ENCODE data around the gene SPHK2. TPM values are rescaled to one million over a fixed set of nuclear protein-coding genes. Genes with fewer than 3 reads are reported as not detected.

Gene SPHK2
- total and polyA plus RNA-seq, 2 of the 8 experiments (the other 6 are each of a cell fraction or from before 2014, with no cell fraction given) = 43.9 to 60.9 TPM

- WGBS, 2 experiments (ENCODE audit: extremely low coverage in 1 of 2, insufficient coverage in 1 of 2, insufficient read length in 1 of 2, insufficient replicate concordance in 2 of 2, low coverage in 1 of 2, low lambda C conversion rate in 2 of 2, missing lambda C conversion rate in 1 of 2) = 86% methylated on average over 3 of the region's 3 CpGs; no CpG with 5 or more reads in 1 of the 2 experiments
- Histone ChIP-seq H4K20me1 (replicated peaks in 1 of 2; ENCODE audit: control insufficient read depth in 1 of 2, insufficient read depth in 2 of 2, low read length in 2 of 2) (no peaks in the 10 kb centered on the region), H2BK15ac (ENCODE audit: low read length) (no peak overlapping the region), H2BK5ac (ENCODE audit: low read depth, low read length) (no peak overlapping the region), H2BK20ac (ENCODE audit: low read length) (no peak overlapping the region), H3K9ac (replicated peaks in 1 of 4; ENCODE audit: extremely low read depth in 1 of 4, low read depth in 3 of 4, low read length in 3 of 4) (no peak overlapping the region), H3K79me2 (ENCODE audit: control insufficient read depth in 1 of 2, insufficient read depth in 2 of 2, low read length in 2 of 2) (no peaks in the 10 kb centered on the region), H4K8ac (ENCODE audit: extremely low read depth, insufficient read depth, low read length) (no peak overlapping the region), H4K91ac (replicated peaks; ENCODE audit: insufficient read length, low read length) (no peak overlapping the region), H3K4me3 (ENCODE audit: extremely low read depth in 1 of 4, insufficient read depth in 2 of 4, low read depth in 3 of 4, low read length in 4 of 4) (no peak overlapping the region), H3K23me2 (ENCODE audit: low read depth, low read length) (no peaks in the 10 kb centered on the region), H2AFZ (ENCODE audit: low read length) (no peak overlapping the region), H4K5ac (ENCODE audit: insufficient read length, low read depth, low read length) (no peak overlapping the region), H3K14ac (ENCODE audit: insufficient read length) (no peak overlapping the region), H3K4me2 (ENCODE audit: insufficient read depth in 1 of 2, low read depth in 2 of 2, low read length in 2 of 2) (no peak overlapping the region), H3K9me3 (ENCODE audit: insufficient read depth in 2 of 2, low read depth in 1 of 2, low read length in 1 of 2) (no peaks in the 10 kb centered on the region), H2BK120ac (replicated peaks; ENCODE audit: low read depth, low read length) (no peak overlapping the region), H3K36me3 (ENCODE audit: control insufficient read depth in 2 of 4, insufficient read depth in 4 of 4, low read length in 3 of 4) (no peaks in the 10 kb centered on the region), H3K4me1 (replicated peaks in 1 of 4; ENCODE audit: control insufficient read depth in 3 of 4, insufficient read depth in 4 of 4, low read length in 3 of 4) (0 out of 7 replicates have a peak, but pooled peaks cover 0 to under 1% (median 0%) of the 10 kb centered on the region in 4 experiments), H3K27me3 (replicated peaks in 1 of 4; ENCODE audit: control insufficient read depth in 3 of 4, extremely low read depth in 1 of 4, insufficient read depth in 3 of 4, low read length in 3 of 4) (no peaks in the 10 kb centered on the region; a peak in 1 of 7 replicates), H3K4ac (replicated peaks; ENCODE audit: insufficient read length, low read depth, low read length) (no peak overlapping the region), H3K27ac (ENCODE audit: low read depth, low read length) (no peak overlapping the region), H3K18ac (ENCODE audit: extremely low read depth, low read length) (no peak overlapping the region), H3K23ac (ENCODE audit: insufficient read length) (no peak overlapping the region), H3K79me1 (ENCODE audit: low read depth, low read length) (no peaks in the 10 kb centered on the region), H2AK5ac (ENCODE audit: low read depth, low read length) (no peak overlapping the region), H2BK12ac (ENCODE audit: low read depth, low read length) (no peak overlapping the region), H3K56ac (replicated peaks; ENCODE audit: insufficient read length, low read depth, low read length) (no peak overlapping the region)
- DNase-seq (ENCODE audit: low read depth in 1 of 2, low spot score in 2 of 2) (no peak), FAIRE-seq (no peak)
- POLR2A ChIA-PET (ENCODE audit: partially characterized antibody) = interaction anchor here (1.2 kb wide), 1 partner anchor 17 kb away, joined by 4 read pairs; no protein-coding TSS in a partner anchor
- CTCF ChIA-PET (ENCODE audit: partially characterized antibody) = interaction anchor here (1.0 to 16.8 kb wide), 4 partner anchors 10 to 72 kb away, joined by 3 to 353 read pairs (median 10); no protein-coding TSS in a partner anchor
- TF ChIP-seq CTCF (IDR thresholded peaks at IDR 0.05; ENCODE audit: control extremely low read depth in 1 of 3, insufficient read depth in 1 of 3, low read depth in 1 of 3, low read length in 3 of 3) (no peak), TAF7 (optimal IDR thresholded peaks at IDR 0.05; ENCODE audit: borderline replicate concordance, low read depth, low read length) (no peak), TEAD4 (IDR thresholded peaks at IDR 0.05; ENCODE audit: low read depth, low read length) (no peak), POLR2A (IDR thresholded peaks at IDR 0.05; ENCODE audit: control extremely low read depth in 1 of 2, low read depth in 2 of 2, low read length in 2 of 2) (no peak), USF2 (IDR thresholded peaks at IDR 0.05; ENCODE audit: low read length) (no peak), CBX5 (IDR thresholded peaks at IDR 0.05; ENCODE audit: low read depth, low read length) (no peak), EP300 (IDR thresholded peaks at IDR 0.05; ENCODE audit: borderline replicate concordance in 1 of 2, low read depth in 2 of 2, low read length in 2 of 2) (no peak), NANOG (IDR thresholded peaks at IDR 0.05; ENCODE audit: insufficient read depth, low read depth, low read length, poor library complexity, severe bottlenecking) (no peak), EZH2 (IDR thresholded peaks at IDR 0.05; ENCODE audit: low read depth, low read length, severe bottlenecking) (no peak), TCF12 (IDR thresholded peaks at IDR 0.05; ENCODE audit: low read depth, low read length) (no peak)
Measured at GRCh38 chr19:48578891-48579290, 40.4 kb upstream of the SPHK2 start.

All from H1 (cell line).